ENCODE results near the gene SULT2A1. TPM values are rescaled to one million over a fixed set of nuclear protein-coding genes. Genes with fewer than 3 reads are reported as not detected.
"Not testable (repeated sequence)": the region's sequence is repeated elsewhere in the genome, so short reads cannot be mapped to it uniquely, and the experiment has no call there.

The SULT2A1 gene, protein sequence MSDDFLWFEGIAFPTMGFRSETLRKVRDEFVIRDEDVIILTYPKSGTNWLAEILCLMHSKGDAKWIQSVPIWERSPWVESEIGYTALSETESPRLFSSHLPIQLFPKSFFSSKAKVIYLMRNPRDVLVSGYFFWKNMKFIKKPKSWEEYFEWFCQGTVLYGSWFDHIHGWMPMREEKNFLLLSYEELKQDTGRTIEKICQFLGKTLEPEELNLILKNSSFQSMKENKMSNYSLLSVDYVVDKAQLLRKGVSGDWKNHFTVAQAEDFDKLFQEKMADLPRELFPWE
- polyA plus RNA-seq (2013, experiment 1 of 2) = 0.15 TPM
- not detected for polyA plus RNA-seq (2013, experiment 2 of 2)

DNA sequence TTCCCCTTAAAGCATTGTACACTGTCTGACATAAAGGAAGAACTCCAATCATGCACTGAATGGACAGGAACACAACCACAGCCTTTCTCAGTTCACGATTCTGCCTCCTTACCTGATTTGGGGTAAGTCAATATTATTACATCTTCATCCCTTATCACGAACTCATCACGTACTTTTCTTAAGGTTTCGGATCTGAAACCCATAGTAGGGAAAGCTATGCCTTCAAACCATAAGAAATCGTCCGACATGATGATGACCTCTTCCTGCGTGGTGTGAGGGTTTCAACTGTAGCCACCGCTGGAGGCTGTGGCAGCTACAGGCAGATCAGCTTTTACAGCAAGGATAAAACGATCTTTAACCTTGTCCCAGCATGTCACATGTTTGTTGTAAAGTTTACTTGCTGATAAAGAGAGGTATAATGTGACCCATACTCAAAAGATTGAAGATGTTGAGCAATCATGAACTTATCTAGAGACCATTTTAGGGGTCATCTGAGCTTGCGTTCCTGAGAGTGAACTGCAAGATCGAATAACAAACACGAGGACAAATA, at the start of gene SULT2A1:
Gene SULT2A1 (minus strand): TSS at position 306 of the 550 bp plus-strand sequence. CDS start 58 bp downstream, at position 248.
- Histone ChIP-seq H3K27me3 (ENCODE audit: insufficient read depth, low read length) (no peaks in the 10 kb centered on the region), H3K27ac (ENCODE audit: low read depth, low read length) (no peak within 1 kb of the TSS), H3K36me3 (ENCODE audit: insufficient read depth, low read length) (no peaks in the 10 kb centered on the region), H3K4me1 (ENCODE audit: insufficient read depth, low read length) (no peaks in the 10 kb centered on the region), H3K4me3 (ENCODE audit: low read length) (no peak within 1 kb of the TSS), H3K9me3 (ENCODE audit: insufficient read depth, low read depth, low read length) (peaks cover 4% of the 10 kb centered on the region; the same call in 1 of the 2 replicates), H3K9ac (ENCODE audit: low read depth, low read length) (no peak within 1 kb of the TSS)
- 78% methylated on average over 12 of the region's 12 CpGs for WGBS

DNA sequence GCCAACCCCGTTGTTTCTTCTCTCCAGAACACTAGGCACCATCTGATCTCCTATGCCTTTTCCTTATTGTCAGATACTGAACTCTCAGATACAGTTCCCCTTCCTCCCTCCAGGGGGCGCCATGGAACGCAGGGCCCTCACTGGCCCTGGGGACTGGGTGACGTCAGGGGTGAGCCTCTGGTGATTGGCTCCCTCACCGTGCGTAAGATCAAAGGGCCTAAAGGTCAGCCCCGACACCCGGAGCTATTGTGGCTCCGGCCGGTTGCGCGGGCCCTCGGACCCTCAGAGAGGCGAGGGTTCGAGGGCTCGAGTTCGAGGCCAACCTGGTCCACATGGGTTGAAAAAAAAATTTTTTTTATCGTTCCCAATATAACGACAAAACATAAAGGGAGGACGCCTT, 42.5 kb upstream of the SULT2A1 start:
- not testable (repeated sequence) for H3K4me3 ChIP-seq (ENCODE audit: low read length); H3K4me1 ChIP-seq (ENCODE audit: insufficient read depth, low read length); H3K9ac ChIP-seq (ENCODE audit: low read depth, low read length); H3K9me3 ChIP-seq (ENCODE audit: insufficient read depth, low read depth, low read length); H3K27me3 ChIP-seq (ENCODE audit: insufficient read depth, low read length); H3K36me3 ChIP-seq (ENCODE audit: insufficient read depth, low read length); H3K27ac ChIP-seq (ENCODE audit: low read depth, low read length)
- WGBS = no CpG with 5 or more reads among the region's 20 CpGs

DNA sequence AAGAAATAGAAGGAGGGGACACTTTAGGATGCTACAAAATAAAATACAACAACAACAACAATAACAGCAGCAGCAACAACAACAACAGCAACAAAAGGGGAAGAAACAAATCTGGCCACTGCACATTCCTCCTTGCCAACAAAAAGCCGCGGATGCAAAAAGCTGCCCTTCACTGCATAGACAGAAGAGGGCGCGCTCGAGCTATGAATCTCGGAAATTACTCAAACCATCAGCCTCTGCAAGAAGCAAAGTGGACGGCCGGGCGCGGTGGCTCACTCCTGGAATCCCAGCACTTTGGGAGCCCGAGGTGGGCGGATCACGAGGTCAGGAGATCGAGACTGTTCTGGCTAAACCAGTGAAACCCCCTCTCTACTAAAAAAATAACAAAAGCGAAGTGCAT, 34.0 kb upstream of the SULT2A1 start:
- WGBS = 25% methylated on average over 6 of the region's 15 CpGs
- H3K9ac ChIP-seq (ENCODE audit: low read depth, low read length); H3K9me3 ChIP-seq (ENCODE audit: insufficient read depth, low read depth, low read length); H3K27ac ChIP-seq (ENCODE audit: low read depth, low read length); H3K4me1 ChIP-seq (ENCODE audit: insufficient read depth, low read length); H3K36me3 ChIP-seq (ENCODE audit: insufficient read depth, low read length); H3K27me3 ChIP-seq (ENCODE audit: insufficient read depth, low read length); H3K4me3 ChIP-seq (ENCODE audit: low read length): not testable (repeated sequence)

DNA sequence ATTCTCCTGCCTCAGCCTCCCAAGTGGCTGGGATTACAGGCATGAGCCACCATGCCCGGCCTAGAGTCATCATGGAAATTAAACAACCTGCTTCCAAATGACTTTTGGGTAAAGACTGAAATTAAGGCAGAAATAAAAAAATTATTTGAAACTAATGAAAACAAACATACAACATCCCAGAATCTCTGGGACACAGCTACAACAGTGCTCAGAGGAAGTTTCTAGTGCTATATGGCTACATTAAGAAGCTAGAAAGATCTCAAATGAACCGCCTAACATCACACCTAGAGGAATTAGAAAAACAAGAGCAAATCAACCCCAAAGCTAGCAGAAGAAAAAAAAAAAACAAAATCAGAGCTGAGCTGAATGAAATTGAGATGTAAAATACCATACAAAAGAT, 24.1 kb upstream of the SULT2A1 start:
- H3K4me3 ChIP-seq (ENCODE audit: low read length); H3K27ac ChIP-seq (ENCODE audit: low read depth, low read length); H3K4me1 ChIP-seq (ENCODE audit: insufficient read depth, low read length): not testable (repeated sequence)

DNA sequence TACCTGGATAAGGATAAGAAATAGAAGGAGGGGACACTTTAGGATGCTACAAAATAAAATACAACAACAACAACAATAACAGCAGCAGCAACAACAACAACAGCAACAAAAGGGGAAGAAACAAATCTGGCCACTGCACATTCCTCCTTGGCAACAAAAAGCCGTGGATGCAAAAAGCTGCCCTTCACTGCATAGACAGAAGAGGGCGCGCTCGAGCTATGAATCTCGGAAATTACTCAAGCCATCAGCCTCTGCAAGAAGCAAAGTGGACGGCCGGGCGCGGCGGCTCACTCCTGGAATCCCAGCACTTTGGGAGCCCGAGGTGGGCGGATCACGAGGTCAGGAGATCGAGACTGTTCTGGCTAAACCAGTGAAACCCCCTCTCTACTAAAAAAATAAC, 23.2 kb upstream of the SULT2A1 start:
- 37% methylated on average over 5 of the region's 14 CpGs for WGBS
- not testable (repeated sequence) for H3K4me1 ChIP-seq (ENCODE audit: insufficient read depth, low read length); H3K36me3 ChIP-seq (ENCODE audit: insufficient read depth, low read length); H3K9ac ChIP-seq (ENCODE audit: low read depth, low read length); H3K27me3 ChIP-seq (ENCODE audit: insufficient read depth, low read length); H3K4me3 ChIP-seq (ENCODE audit: low read length); H3K9me3 ChIP-seq (ENCODE audit: insufficient read depth, low read depth, low read length); H3K27ac ChIP-seq (ENCODE audit: low read depth, low read length)

More for the DNA sequence above, 24.1 kb upstream of the SULT2A1 start:
- H3K27me3 ChIP-seq (ENCODE audit: insufficient read depth, low read length); H3K36me3 ChIP-seq (ENCODE audit: insufficient read depth, low read length); H3K9me3 ChIP-seq (ENCODE audit: insufficient read depth, low read depth, low read length); H3K9ac ChIP-seq (ENCODE audit: low read depth, low read length): not testable (repeated sequence)
- WGBS = no CpG with 5 or more reads among the region's 2 CpGs

DNA sequence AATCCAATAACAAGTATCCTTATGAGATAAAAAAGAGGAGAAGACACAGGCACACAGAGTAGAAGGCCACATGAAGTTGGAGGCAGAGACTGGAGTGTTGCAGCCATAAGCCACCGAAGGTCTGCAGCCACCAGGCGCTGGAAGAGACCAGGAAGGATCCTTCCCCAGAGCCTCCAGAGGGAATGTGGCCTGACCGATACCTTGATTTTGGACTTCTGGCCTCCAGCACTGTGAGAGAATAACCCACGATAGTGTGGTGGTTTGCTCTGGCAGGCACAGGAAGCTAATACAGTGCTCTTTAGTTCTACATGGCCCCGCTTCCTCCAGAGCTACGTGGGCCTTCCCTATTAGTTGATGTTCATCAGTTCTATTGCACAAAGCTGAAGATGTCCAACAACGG, 15.3 kb upstream of the SULT2A1 start:
- no peak overlapping the region for H3K4me3 ChIP-seq (ENCODE audit: low read length)
- H3K27me3 ChIP-seq (ENCODE audit: insufficient read depth, low read length) = no peaks in the 10 kb centered on the region
- no peak overlapping the region for H3K9ac ChIP-seq (ENCODE audit: low read depth, low read length)
- H3K4me1 ChIP-seq (ENCODE audit: insufficient read depth, low read length) = no peaks in the 10 kb centered on the region
- no peaks in the 10 kb centered on the region for H3K36me3 ChIP-seq (ENCODE audit: insufficient read depth, low read length)
- WGBS = 90% methylated on average over 7 of the region's 7 CpGs
- H3K27ac ChIP-seq (ENCODE audit: low read depth, low read length) = no peak overlapping the region
- H3K9me3 ChIP-seq (ENCODE audit: insufficient read depth, low read depth, low read length) = no peaks in the 10 kb centered on the region

DNA sequence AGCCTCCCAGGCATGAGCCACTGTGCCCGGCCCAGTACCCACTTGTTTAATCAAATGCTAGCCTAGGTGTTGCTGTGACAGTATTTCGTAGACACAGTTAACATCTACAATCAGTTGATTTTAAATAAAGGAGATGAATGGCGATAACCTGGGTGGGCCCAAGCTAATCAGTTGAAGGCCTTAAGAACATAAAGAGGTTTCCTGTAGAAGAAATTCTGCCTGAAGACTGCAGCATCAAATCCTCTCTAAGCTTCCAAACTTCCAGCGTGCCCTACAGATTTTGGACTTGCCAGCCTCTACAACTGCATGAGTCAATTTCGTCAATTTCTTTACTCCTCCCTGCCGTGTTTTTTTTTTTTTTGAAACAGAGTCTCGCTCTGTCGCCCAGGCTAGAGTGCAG, 13.2 kb upstream of the SULT2A1 start:
- no peak overlapping the region for H3K27ac ChIP-seq (ENCODE audit: low read depth, low read length)
- H3K36me3 ChIP-seq (ENCODE audit: insufficient read depth, low read length) = no peaks in the 10 kb centered on the region
- no peak overlapping the region for H3K9ac ChIP-seq (ENCODE audit: low read depth, low read length)
- no peak overlapping the region for H3K4me3 ChIP-seq (ENCODE audit: low read length)
- 0 out of 2 replicates have a peak, but pooled peaks cover 5% of the 10 kb centered on the region for H3K9me3 ChIP-seq (ENCODE audit: insufficient read depth, low read depth, low read length)
- WGBS = 87% methylated on average over 8 of the region's 8 CpGs
- no peaks in the 10 kb centered on the region for H3K27me3 ChIP-seq (ENCODE audit: insufficient read depth, low read length)
- H3K4me1 ChIP-seq (ENCODE audit: insufficient read depth, low read length) = no peaks in the 10 kb centered on the region

DNA sequence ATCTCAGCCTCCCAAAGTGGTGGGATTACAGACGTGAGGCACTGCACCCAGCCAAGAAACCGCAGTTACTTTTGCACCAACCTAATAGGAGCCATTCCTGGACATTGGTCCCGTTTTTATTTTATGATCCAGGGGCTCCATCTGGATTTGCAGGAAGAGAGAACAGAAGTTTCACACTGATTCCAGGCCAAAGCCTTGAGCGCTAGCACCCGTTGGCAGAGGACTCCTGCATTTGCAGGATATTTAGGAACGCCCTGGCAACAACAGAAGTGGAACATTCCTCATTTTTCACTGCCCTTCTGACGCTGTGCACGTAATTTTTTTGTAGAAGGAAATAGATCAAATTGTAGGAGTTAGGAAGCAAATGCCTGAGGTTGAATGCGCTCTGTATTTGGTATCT, 11.7 kb upstream of the SULT2A1 start:
- H3K27ac ChIP-seq (ENCODE audit: low read depth, low read length) = no peak overlapping the region
- H3K27me3 ChIP-seq (ENCODE audit: insufficient read depth, low read length) = no peaks in the 10 kb centered on the region
- H3K4me3 ChIP-seq (ENCODE audit: low read length) = no peak overlapping the region
- H3K36me3 ChIP-seq (ENCODE audit: insufficient read depth, low read length) = no peaks in the 10 kb centered on the region
- WGBS = 87% methylated on average over 9 of the region's 9 CpGs
- no peaks in the 10 kb centered on the region for H3K4me1 ChIP-seq (ENCODE audit: insufficient read depth, low read length)
- H3K9me3 ChIP-seq (ENCODE audit: insufficient read depth, low read depth, low read length) = peaks cover 6% of the 10 kb centered on the region; the same call in 1 of the 2 replicates
- H3K9ac ChIP-seq (ENCODE audit: low read depth, low read length) = no peak overlapping the region

DNA sequence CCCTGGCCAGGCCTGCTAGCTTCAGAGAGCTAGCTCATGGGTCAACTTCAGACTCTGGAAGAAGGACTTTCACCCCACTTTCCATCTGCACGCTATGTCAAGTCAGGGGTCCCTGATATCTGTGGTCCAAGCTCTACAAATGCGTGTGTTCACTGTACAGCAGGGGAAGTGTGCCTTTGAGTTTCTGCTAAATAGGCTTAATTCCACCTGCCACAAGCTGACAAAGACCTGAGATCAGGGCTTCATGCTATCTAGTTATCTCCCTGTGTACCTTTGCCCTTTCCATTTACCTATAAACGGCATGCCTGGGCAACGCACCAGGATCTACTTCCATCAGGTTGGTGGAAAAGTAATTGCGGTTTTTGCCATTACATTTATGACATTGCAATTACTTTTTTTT, 10.7 kb upstream of the SULT2A1 start:
- Histone ChIP-seq H3K4me3 (ENCODE audit: low read length) (no peak overlapping the region), H3K9me3 (ENCODE audit: insufficient read depth, low read depth, low read length) (peaks cover 15% of the 10 kb centered on the region), H3K9ac (ENCODE audit: low read depth, low read length) (no peak overlapping the region), H3K4me1 (ENCODE audit: insufficient read depth, low read length) (no peaks in the 10 kb centered on the region), H3K27ac (ENCODE audit: low read depth, low read length) (no peak overlapping the region), H3K36me3 (ENCODE audit: insufficient read depth, low read length) (no peaks in the 10 kb centered on the region), H3K27me3 (ENCODE audit: insufficient read depth, low read length) (no peaks in the 10 kb centered on the region)
- 91% methylated on average over 3 of the region's 5 CpGs for WGBS

DNA sequence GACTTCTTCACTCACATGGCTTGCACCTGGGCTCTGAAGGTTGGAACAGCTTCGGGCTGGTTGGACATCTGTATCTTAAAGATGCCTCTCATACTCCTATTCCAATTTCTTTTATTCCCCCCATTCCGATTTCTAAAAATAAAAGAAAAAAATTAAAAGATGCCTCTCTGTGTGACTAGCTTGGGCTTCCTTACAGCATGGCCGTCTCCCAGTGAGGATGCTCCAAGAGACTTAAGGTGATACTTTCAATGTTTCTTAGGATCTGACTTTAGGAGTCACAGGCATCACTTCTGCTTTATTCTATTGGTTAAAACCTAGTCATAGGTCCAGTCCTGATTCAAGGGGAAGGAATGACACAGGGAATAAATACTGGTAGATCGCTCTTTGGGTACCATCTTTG, 9.9 kb upstream of the SULT2A1 start:
- no peaks in the 10 kb centered on the region for H3K27me3 ChIP-seq (ENCODE audit: insufficient read depth, low read length)
- H3K27ac ChIP-seq (ENCODE audit: low read depth, low read length) = no peak overlapping the region
- H3K9me3 ChIP-seq (ENCODE audit: insufficient read depth, low read depth, low read length) = peaks cover 17% of the 10 kb centered on the region
- H3K9ac ChIP-seq (ENCODE audit: low read depth, low read length) = no peak overlapping the region
- 90% methylated on average over 4 of the region's 4 CpGs for WGBS
- H3K36me3 ChIP-seq (ENCODE audit: insufficient read depth, low read length) = no peaks in the 10 kb centered on the region
- H3K4me1 ChIP-seq (ENCODE audit: insufficient read depth, low read length) = no peaks in the 10 kb centered on the region
- no peak overlapping the region for H3K4me3 ChIP-seq (ENCODE audit: low read length)

DNA sequence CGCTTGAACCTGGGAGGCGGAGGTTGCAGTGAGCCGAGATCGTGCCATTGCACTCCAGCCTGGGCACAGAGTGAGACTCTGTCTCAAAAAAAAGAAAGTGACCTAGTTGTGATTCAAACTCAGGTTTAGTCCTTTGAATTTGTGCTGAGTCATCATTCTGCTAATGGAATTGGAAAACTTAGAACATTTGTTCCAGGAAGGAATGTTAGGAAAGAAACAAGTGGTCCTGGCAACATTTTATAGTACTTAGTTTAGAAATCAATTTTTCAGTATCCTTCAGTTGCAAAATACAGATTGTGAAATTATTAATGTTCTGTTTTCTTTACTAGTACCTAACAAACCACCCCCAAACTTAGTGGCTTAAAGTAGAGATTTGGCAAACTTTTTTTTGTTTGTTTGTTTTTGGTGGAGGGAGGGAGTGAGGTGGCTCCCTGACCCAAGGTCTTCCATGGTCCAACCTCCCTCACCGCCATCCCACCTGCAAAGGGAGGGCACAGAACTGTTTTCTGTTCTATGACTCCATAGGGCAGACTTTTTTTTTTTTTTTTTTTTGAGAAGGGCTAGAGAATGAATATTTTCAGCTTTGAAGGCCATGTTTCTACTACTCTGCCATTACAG, 9.2 kb upstream of the SULT2A1 start:
- Histone ChIP-seq H3K27me3 (ENCODE audit: insufficient read depth, low read length) (no peaks in the 10 kb centered on the region), H3K36me3 (ENCODE audit: insufficient read depth, low read length) (no peaks in the 10 kb centered on the region), H3K27ac (ENCODE audit: low read depth, low read length) (no peak overlapping the region), H3K4me1 (ENCODE audit: insufficient read depth, low read length) (no peaks in the 10 kb centered on the region), H3K4me3 (ENCODE audit: low read length) (no peak overlapping the region), H3K9ac (ENCODE audit: low read depth, low read length) (no peak overlapping the region), H3K9me3 (ENCODE audit: insufficient read depth, low read depth, low read length) (peaks cover 20% of the 10 kb centered on the region)
- WGBS = 94% methylated on average over 4 of the region's 5 CpGs
